IMR-90 (cell line): ENCODE measurements around the gene RCCD1. TPM values are rescaled to one million over a fixed set of nuclear protein-coding genes. Genes with fewer than 3 reads are reported as not detected.

Source experiments
- ATAC-seq: fragments of 200-7000 bp; cut with Tn5 transposase; 2 replicates; pipeline ENCODE4 v1.9.1; 2020; ENCODE audit warnings: low read depth, mild to moderate bottlenecking, moderate library complexity
- BruUV-seq: library from RNA; stranded (reverse); fragments of 400-500 nt; replicated peaks from 2 replicates; lab custom pipeline; 2021; lab: Mats Ljungman, UMichigan
- CTCF ChIA-PET: fragments of 300-600 bp; formaldehyde crosslinking; extraction: SDS; loops from one replicate; lab custom pipeline; 2021; ENCODE audit warnings: antibody characterized with exemption; lab: Yijun Ruan, JAX
- POLR2A ChIA-PET: fragments of 300-600 bp; sonication (Branson Sonifier 250); formaldehyde crosslinking; loops from one replicate; lab custom pipeline; 2022; ENCODE audit warnings: antibody characterized with exemption; ENCODE audit not compliant: unreplicated experiment; lab: Charles Lee
- DNase-seq: peaks from one replicate; pipeline ENCODE4 v3.0.0; 2013
- H2AFZ ChIP-seq: replicated peaks from 2 replicates; pipeline ENCODE3; 2013; ENCODE audit warnings: low read length, mild to moderate bottlenecking; ENCODE audit not compliant: poor library complexity
- H2AK5ac ChIP-seq: 2 replicates; pipeline ENCODE4 v1.6.1; 2013; ENCODE audit warnings: low read depth, low read length, inconsistent platforms
- H2AK9ac ChIP-seq: replicated peaks from 2 replicates; pipeline ENCODE3; 2013; ENCODE audit warnings: mild to moderate bottlenecking, low read depth, low read length, moderate library complexity; ENCODE audit not compliant: poor library complexity
- H2BK120ac ChIP-seq: 2 replicates; pipeline ENCODE4 v1.6.1; 2013; ENCODE audit warnings: low read depth, low read length, inconsistent platforms
- H2BK15ac ChIP-seq: 3 replicates; pipeline ENCODE4 v1.6.1; 2013; ENCODE audit warnings: low read depth, low read length, inconsistent platforms
- H2BK20ac ChIP-seq: 2 replicates; pipeline ENCODE4 v1.6.1; 2013; ENCODE audit warnings: low read depth, mild to moderate bottlenecking, inconsistent platforms, low read length, moderate library complexity
- H2BK5ac ChIP-seq: 2 replicates; pipeline ENCODE4 v1.6.1; 2013; ENCODE audit warnings: mild to moderate bottlenecking, low read depth, low read length, inconsistent platforms; ENCODE audit not compliant: poor library complexity, severe bottlenecking
- H3K14ac ChIP-seq: replicated peaks from 2 replicates; pipeline ENCODE4 v1.6.1; 2013; ENCODE audit warnings: low read depth, low read length, inconsistent platforms
- H3K18ac ChIP-seq: 2 replicates; pipeline ENCODE4 v1.6.1; 2013; ENCODE audit warnings: low read depth, low read length, control low read depth
- H3K23ac ChIP-seq: 2 replicates; pipeline ENCODE4 v1.6.1; 2013; ENCODE audit warnings: low read depth, low read length, inconsistent platforms
- H3K27ac ChIP-seq: 2 replicates; pipeline ENCODE4 v1.5.1; 2013; ENCODE audit warnings: mild to moderate bottlenecking, control low read depth, low read length; ENCODE audit not compliant: insufficient read depth
- H3K27me3 ChIP-seq: 2 replicates; pipeline ENCODE4 v1.6.1; 2013; ENCODE audit warnings: low read length; ENCODE audit not compliant: control insufficient read depth, insufficient read depth
- H3K36me3 ChIP-seq: 2 replicates; pipeline ENCODE4 v1.6.1; 2013; ENCODE audit warnings: low read length, mixed read lengths; ENCODE audit not compliant: control insufficient read depth, insufficient read depth
- H3K4ac ChIP-seq: 2 replicates; pipeline ENCODE4 v1.6.1; 2013; ENCODE audit warnings: low read depth, low read length, inconsistent platforms
- H3K4me1 ChIP-seq: 2 replicates; pipeline ENCODE4 v1.6.1; 2013; ENCODE audit warnings: low read length, mixed read lengths; ENCODE audit not compliant: control insufficient read depth, insufficient read depth
- H3K4me2 ChIP-seq: 2 replicates; pipeline ENCODE4 v1.6.1; 2013; ENCODE audit warnings: low read depth, mild to moderate bottlenecking, control low read depth, low read length, moderate library complexity
- H3K4me3 ChIP-seq: 2 replicates; pipeline ENCODE4 v1.5.1; 2013; ENCODE audit warnings: low read depth, mild to moderate bottlenecking, control low read depth, low read length, moderate library complexity; ENCODE audit not compliant: insufficient read depth
- H3K56ac ChIP-seq: 2 replicates; pipeline ENCODE4 v1.6.1; 2013; ENCODE audit warnings: low read length, inconsistent platforms; ENCODE audit not compliant: insufficient read depth; ENCODE audit errors: extremely low read depth
- H3K79me1 ChIP-seq, 2 experiments: 2 replicates each; pipeline ENCODE4 v1.6.1; 2013; ENCODE audit warnings: low read length in 2 of 2, inconsistent platforms in 1 of 2, low read depth in 1 of 2
- H3K9ac ChIP-seq: 2 replicates; pipeline ENCODE4 v1.6.1; 2013; ENCODE audit warnings: low read depth, low read length, control low read depth
- H3K9me1 ChIP-seq: 2 replicates; pipeline ENCODE4 v1.6.1; 2013; ENCODE audit warnings: low read length, inconsistent platforms; ENCODE audit not compliant: insufficient read depth
- H3K9me3 ChIP-seq: 2 replicates; pipeline ENCODE4 v1.6.1; 2013; ENCODE audit warnings: low read length; ENCODE audit not compliant: control insufficient read depth, insufficient read depth
- H4K20me1 ChIP-seq: 2 replicates; pipeline ENCODE4 v1.6.1; 2013; ENCODE audit warnings: low read length, inconsistent platforms; ENCODE audit not compliant: insufficient read depth
- H4K5ac ChIP-seq: 2 replicates; pipeline ENCODE4 v1.6.1; 2013; ENCODE audit warnings: mild to moderate bottlenecking, low read depth, low read length, control low read depth
- H4K8ac ChIP-seq, 2 experiments: 2 replicates each; pipeline ENCODE4 v1.6.1; 2013; ENCODE audit warnings: low read depth in 2 of 2, low read length in 2 of 2, control low read depth in 1 of 2, inconsistent platforms in 1 of 2
- H4K91ac ChIP-seq: 2 replicates; pipeline ENCODE4 v1.6.1; 2013; ENCODE audit warnings: low read depth, low read length, inconsistent platforms; ENCODE audit not compliant: insufficient read depth
- BHLHE40 ChIP-seq: fragments of 150-350 bp; IDR thresholded peaks from 2 replicates; pipeline ENCODE4 v1.6.1; 2016; ENCODE audit warnings: mild to moderate bottlenecking, low read depth, low read length
- CEBPB ChIP-seq: IDR thresholded peaks from 2 replicates; pipeline ENCODE4 v1.6.1; 2012; ENCODE audit warnings: low read depth, low read length, improper control_type of control experiment
- CHD1 ChIP-seq: IDR thresholded peaks from 2 replicates; pipeline ENCODE4 v1.6.1; 2012; ENCODE audit warnings: low read depth, low read length, improper control_type of control experiment
- ELK1 ChIP-seq: fragments of 150-350 bp; IDR thresholded peaks from 2 replicates; pipeline ENCODE4 v1.6.1; 2016; ENCODE audit warnings: low read depth, mild to moderate bottlenecking, low read length, moderate library complexity, borderline replicate concordance
- FOS ChIP-seq: fragments of 150-350 bp; IDR thresholded peaks from 2 replicates; pipeline ENCODE4 v1.6.1; 2016; ENCODE audit warnings: low read depth, low read length
- MAFK ChIP-seq: IDR thresholded peaks from 2 replicates; pipeline ENCODE4 v1.6.1; 2012; ENCODE audit warnings: low read depth, low read length, improper control_type of control experiment
- MAZ ChIP-seq: IDR thresholded peaks from 2 replicates; pipeline ENCODE4 v1.6.1; 2012; ENCODE audit warnings: low read depth, mild to moderate bottlenecking, low read length, improper control_type of control experiment, moderate library complexity, borderline replicate concordance
- MXI1 ChIP-seq: IDR thresholded peaks from 2 replicates; pipeline ENCODE4 v1.6.1; 2012; ENCODE audit warnings: low read depth, mild to moderate bottlenecking, low read length, moderate library complexity, borderline replicate concordance
- NFE2L2 ChIP-seq: fragments of 150-350 bp; IDR thresholded peaks from 2 replicates; pipeline ENCODE4 v1.6.1; 2016; ENCODE audit warnings: low read depth, mild to moderate bottlenecking, low read length
- POLR2A ChIP-seq: IDR thresholded peaks from 2 replicates; pipeline ENCODE4 v1.6.1; 2012; ENCODE audit warnings: mild to moderate bottlenecking, low read depth, low read length
- RAD21 ChIP-seq: IDR thresholded peaks from 2 replicates; pipeline ENCODE4 v1.6.1; 2012; ENCODE audit warnings: low read length, improper control_type of control experiment
- RCOR1 ChIP-seq: IDR thresholded peaks from 2 replicates; pipeline ENCODE4 v1.6.1; 2012; ENCODE audit warnings: mild to moderate bottlenecking, low read length, improper control_type of control experiment; ENCODE audit not compliant: insufficient replicate concordance
- RFX5 ChIP-seq: IDR thresholded peaks from 2 replicates; pipeline ENCODE4 v1.8.0; 2012; ENCODE audit warnings: low read depth, mild to moderate bottlenecking, low read length, moderate library complexity
- SMC3 ChIP-seq: fragments of 150-350 bp; IDR thresholded peaks from 2 replicates; pipeline ENCODE4 v1.6.1; 2016; ENCODE audit warnings: low read depth, mild to moderate bottlenecking, antibody characterized with exemption, low read length, moderate library complexity
- USF2 ChIP-seq: fragments of 150-350 bp; IDR thresholded peaks from 2 replicates; pipeline ENCODE4 v1.6.1; 2017; ENCODE audit warnings: mild to moderate bottlenecking, antibody characterized with exemption, low read length, low read depth
- WGBS, 2 experiments: methylation state at CpG; one replicate each; pipeline versions ENCODE4 v1.1.5 to v1.1.7; 2013; ENCODE audit warnings: missing lambda C conversion rate in 2 of 2; ENCODE audit not compliant: insufficient read length in 1 of 2; ENCODE audit errors: extremely low coverage in 2 of 2; 5-methylcytosine and 5-hydroxymethylcytosine counted together
- dilution Hi-C: fragments of 300-500 bp; cut with HindIII; formaldehyde crosslinking; loops from one replicate; pipeline ENCODE4 v1.14.3; 2018; ENCODE audit warnings: low sequenced_read_pairs; ENCODE audit not compliant: unreplicated experiment
- in situ Hi-C: fragments of 300-500 bp; cut with MboI; formaldehyde crosslinking; loops from 3 replicates; pipeline ENCODE4 v1.14.3; 2019; ENCODE audit warnings: low sequenced_read_pairs, inconsistent platforms, mixed read lengths
- intact Hi-C: fragments of 100-400 bp; cut with micrococcal nuclease; formaldehyde crosslinking; loops from 2 replicates; pipeline ENCODE4 v1.10.0; 2022
- polyA plus RNA-seq, 3 experiments: library from polyadenylated mRNA; depleted of rRNA; stranded (reverse); fragments of >200 nt; gene quantifications; 2 replicates each; pipeline ENCODE4 v1.2.3, GENCODE V29; 2012; ENCODE audit warnings: low replicate concordance in 1 of 3
- total RNA-seq: library from RNA; depleted of rRNA; stranded (reverse); fragments of >200 nt; gene quantifications from 2 replicates; pipeline ENCODE4 v1.2.3, GENCODE V29; 2012
- TF ChIP-seq, protein P1 (sequence below): conservative IDR thresholded peaks from 2 replicates; pipeline ENCODE4 v1.5.1; 2012; ENCODE audit warnings: mild to moderate bottlenecking, low read depth, low read length, improper control_type of control experiment

The RCCD1 gene
- total and polyA plus RNA-seq, 2 of the 4 experiments (the other 2 are of a cell fraction): 3.9 to 9.9 TPM

- H2BK15ac ChIP-seq: no peak overlapping the region
- no peaks in the 10 kb centered on the region for H3K27me3 ChIP-seq
- intact Hi-C loops: no loop called here
- H4K5ac ChIP-seq: no peak overlapping the region
- CTCF ChIA-PET: no interaction called here
- 88% methylated on average over 4 of the region's 11 CpGs; no CpG with 5 or more reads in 1 of the 2 experiments for WGBS, 2 experiments
- peaks cover 0 to 13% of the 10 kb centered on the region in 2 experiments; a peak in 2 of 4 replicates for H3K79me1 ChIP-seq
- H3K36me3 ChIP-seq: peaks cover 33% of the 10 kb centered on the region
- no peak overlapping the region for H3K18ac ChIP-seq
- H4K20me1 ChIP-seq: no peaks in the 10 kb centered on the region
- H2BK120ac ChIP-seq: no peak overlapping the region
- no peak overlapping the region for H3K27ac ChIP-seq
- no peak overlapping the region for H3K23ac ChIP-seq
- H3K4ac ChIP-seq: no peak overlapping the region
- H3K9ac ChIP-seq: no peak overlapping the region
- H4K8ac ChIP-seq: no peak overlapping the region
- in situ Hi-C loops: no loop called here
- H3K14ac ChIP-seq: no peak overlapping the region
- H4K91ac ChIP-seq: no peak overlapping the region
- no peaks in the 10 kb centered on the region for H3K9me1 ChIP-seq
- H3K4me1 ChIP-seq: peaks cover 4% of the 10 kb centered on the region; the same call in 1 of the 2 replicates
- BruUV-seq: no TSS peak
- H3K56ac ChIP-seq: no peak overlapping the region
- ATAC-seq: no peak
- no peak overlapping the region for H2AK9ac ChIP-seq
- no peak overlapping the region for H2AK5ac ChIP-seq
- TF ChIP-seq USF2: no peak
- no peak for TF ChIP-seq MAZ
- no peak for TF ChIP-seq MAFK
- TF ChIP-seq CHD1: no peak
- TF ChIP-seq RCOR1: no peak
- no peak for TF ChIP-seq MXI1
- no peak for TF ChIP-seq SMC3
- TF ChIP-seq FOS: no peak
- no peak for TF ChIP-seq RAD21
- no peak for TF ChIP-seq ELK1
- no peak for TF ChIP-seq NFE2L2
- no peak for TF ChIP-seq BHLHE40
- TF ChIP-seq, protein P1, sequence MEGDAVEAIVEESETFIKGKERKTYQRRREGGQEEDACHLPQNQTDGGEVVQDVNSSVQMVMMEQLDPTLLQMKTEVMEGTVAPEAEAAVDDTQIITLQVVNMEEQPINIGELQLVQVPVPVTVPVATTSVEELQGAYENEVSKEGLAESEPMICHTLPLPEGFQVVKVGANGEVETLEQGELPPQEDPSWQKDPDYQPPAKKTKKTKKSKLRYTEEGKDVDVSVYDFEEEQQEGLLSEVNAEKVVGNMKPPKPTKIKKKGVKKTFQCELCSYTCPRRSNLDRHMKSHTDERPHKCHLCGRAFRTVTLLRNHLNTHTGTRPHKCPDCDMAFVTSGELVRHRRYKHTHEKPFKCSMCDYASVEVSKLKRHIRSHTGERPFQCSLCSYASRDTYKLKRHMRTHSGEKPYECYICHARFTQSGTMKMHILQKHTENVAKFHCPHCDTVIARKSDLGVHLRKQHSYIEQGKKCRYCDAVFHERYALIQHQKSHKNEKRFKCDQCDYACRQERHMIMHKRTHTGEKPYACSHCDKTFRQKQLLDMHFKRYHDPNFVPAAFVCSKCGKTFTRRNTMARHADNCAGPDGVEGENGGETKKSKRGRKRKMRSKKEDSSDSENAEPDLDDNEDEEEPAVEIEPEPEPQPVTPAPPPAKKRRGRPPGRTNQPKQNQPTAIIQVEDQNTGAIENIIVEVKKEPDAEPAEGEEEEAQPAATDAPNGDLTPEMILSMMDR: no peak
- no peak for TF ChIP-seq CEBPB
- no peak for TF ChIP-seq POLR2A
- no peak for TF ChIP-seq RFX5
- H2AFZ ChIP-seq: no peak overlapping the region
- dilution Hi-C loops: no loop called here
- POLR2A ChIA-PET: no interaction called here
- no peak overlapping the region for H2BK5ac ChIP-seq
- no peak overlapping the region for H3K4me3 ChIP-seq
- H3K4me2 ChIP-seq: no peak overlapping the region
- H2BK20ac ChIP-seq: no peak overlapping the region
- DNase-seq: no peak
- H3K9me3 ChIP-seq: no peaks in the 10 kb centered on the region
Measured at GRCh38 chr15:90906181-90906849, 48.4 kb upstream of the RCCD1 start.
